Activated effector memory CD4-positive, alpha-beta T cell treated with Interleukin-2 at 50 U/mL for 16 hours (primary cell): ENCODE results near the gene TAF5L.
A peak's percentile ranks its signal among the peaks of the same experiment; 100 is the strongest.

Experiments used
- DNase-seq: peaks from one replicate; pipeline ENCODE4 v3.0.0-alpha.2; 2020

TAF5L gene

GRCh38 chr1:229625915-229626831 lies at the start of gene TAF5L, which contains the start of gene URB2:
Gene TAF5L, minus strand, starts transcription at chr1:229626122. Its CDS starts 11,640 bp downstream, at chr1:229614482.
Gene URB2, plus strand, starts transcription at chr1:229626247. Its CDS starts 1,387 bp downstream, at chr1:229627634.
- DNase-seq, result peak; percentile 79

GRCh38 chr1:229675396-229675795 lies 49.5 kb upstream of the TAF5L start:
- no peak for DNase-seq

DNA sequence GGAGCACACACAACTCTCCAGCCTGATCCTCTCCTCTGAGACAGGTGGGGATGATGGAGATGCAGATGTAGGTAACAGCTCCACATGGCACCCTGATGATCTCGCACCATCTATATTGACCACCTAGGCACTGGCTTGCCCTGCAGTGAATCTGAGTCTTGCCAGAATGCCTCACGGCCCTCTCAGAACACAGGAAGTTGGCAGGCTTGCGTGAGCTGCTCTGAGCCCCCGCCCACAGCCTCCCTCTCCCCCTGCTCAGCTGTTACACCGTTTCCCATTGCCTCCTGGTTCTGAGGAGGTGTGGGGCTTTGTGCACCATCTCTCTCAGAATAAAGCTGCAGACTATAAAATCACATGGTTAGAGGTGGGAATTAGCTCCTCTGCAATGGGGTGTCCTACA lies 48.1 kb upstream of the TAF5L start:
- DNase-seq, result no peak

GRCh38 chr1:229672246-229672645 lies 46.3 kb upstream of the TAF5L start:
- DNase-seq, result no peak

- DNase-seq, result no peak
Measured at GRCh38 chr1:229671310-229671709, 45.4 kb upstream of the TAF5L start.

GRCh38 chr1:229669333-229669732 lies 43.4 kb upstream of the TAF5L start:
- DNase-seq, result no peak

- DNase-seq, result no peak
Measured at GRCh38 chr1:229666585-229666984, 40.7 kb upstream of the TAF5L start.

DNA sequence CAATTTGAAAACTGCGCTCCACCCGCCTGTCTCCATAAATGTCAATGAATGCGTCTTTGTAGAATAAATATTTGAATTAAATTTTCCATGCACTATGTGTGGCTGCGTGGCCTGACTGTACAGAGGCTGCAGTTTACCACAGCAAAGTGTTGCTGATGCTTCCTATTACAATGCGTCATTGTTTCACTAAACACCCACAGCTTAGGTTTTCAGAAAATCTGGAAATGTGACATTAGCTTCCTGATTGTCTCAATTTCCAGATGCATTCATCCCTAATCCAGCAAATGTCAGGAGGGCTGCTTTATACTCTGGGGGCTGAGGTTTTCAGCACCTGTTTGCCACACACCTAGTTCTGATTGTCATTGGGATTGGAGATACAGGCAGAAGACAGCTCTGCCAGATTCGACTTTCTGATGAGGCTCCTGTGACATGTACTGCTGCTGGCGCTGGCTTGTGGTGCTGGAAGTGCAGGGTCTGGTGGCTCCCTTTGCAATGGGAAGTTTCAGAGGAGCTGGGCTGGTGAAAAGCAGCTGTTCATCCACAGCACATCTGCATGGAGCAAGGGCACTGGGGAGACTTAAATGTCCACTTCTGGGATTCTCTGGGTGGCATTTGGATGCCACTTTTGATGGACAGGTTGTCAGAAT lies 40.1 kb upstream of the TAF5L start:
- DNase-seq, result no peak

DNA sequence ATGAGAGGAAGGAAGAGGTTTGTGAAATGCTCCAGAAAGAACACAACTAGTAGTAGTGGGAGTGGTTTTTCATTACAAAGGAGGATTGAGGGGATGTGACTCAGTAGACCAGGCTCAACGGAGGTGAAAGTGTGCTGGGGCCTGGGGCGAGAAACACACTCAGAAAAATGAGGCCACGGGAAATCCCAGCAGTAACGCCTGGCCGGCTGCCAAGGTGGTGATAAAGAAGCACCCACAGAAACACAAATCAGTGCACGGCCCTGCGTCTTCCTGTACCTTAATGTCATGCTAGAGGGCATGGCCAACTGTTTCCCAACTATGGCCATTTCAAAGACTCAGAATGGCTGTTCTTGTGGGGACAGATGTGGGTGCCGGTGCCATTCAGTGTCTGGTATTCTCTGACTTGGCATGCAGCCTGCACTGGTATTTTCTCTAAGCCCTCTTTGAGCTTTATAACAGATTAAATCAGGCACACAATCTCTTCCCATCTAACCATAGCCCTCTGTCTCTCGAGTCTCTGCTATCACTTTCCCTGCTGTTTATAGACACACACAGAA lies 38.3 kb upstream of the TAF5L start:
- DNase-seq, result peak; percentile 61

- no peak for DNase-seq
Measured at GRCh38 chr1:229661897-229662296, 36.0 kb upstream of the TAF5L start.

DNA sequence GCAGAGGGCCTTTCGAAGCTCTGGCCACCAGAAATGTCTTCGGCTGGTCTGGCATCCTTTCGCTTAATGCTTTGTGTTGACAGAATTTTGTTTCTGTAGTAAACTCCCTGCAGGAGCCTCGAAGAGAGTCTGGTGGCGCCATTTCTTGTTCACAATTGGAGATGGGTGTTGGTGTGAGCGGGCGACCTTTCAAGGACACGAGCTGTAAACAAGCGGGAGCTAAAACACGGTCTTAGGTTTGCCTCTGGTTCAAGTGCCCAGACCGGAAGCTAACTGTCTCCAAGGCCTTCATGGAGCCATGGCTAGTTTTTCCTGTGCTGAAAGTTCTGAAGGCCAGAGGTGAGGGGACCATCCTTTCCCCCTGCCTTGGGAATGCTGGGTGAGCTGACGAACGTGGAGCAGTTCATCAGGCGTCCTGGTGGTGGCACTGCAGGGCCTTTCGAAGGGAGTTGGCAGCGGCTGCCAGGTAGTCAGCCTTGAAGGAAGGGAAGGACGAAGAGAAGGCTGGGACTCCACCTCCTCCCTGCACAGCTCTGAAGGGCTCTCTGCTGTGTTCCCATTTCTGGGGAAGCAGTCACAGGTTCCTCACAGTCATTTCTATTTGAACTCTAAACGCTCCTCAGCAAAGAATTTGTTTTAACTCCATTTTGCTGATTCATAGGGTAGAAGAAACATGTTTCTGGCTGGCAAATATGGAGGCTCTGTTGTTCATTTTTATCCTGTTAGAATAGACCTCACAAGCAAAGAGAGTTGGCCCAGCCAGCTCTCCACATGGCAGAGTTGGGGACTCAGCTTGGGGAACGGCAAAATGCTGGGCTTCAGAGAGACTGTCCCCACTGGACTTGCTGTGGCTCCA lies 35.3 kb upstream of the TAF5L start:
- peak; percentile 54 for DNase-seq

DNA sequence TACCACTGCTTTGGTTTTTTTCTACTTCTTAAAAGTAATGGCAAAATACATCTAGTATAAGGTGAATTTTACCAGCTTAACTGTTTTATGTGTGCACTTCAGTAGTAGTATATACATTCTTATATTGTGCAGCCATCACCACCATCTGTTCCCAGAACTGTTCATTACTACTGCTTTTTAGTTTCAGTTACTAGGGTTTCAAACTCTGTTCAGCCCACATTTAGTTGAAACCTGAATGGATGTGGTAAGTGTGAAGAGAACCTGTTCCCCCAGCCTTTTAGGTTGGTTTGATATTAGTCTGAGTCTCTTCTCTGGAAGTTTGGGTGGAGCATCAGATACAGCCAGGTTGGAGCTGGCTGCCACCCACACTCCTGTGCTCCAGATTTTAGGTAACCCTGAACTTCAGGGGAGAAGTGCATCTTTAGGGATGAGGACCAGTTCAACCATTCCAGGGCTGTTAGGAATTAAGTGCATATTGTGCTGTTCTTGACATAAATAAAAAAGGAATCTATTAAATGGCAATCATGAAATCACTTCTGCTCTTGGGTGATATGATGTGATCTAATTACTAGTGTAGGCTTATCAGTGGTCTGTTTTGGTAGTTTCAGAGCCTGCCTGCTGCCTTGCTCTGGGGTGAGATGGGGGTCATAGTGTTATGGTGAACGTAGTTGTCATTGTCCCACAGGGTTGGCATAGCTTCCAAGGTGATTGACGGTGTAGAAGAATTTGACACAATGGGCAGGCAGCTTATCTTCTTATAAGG lies 32.3 kb upstream of the TAF5L start:
- DNase-seq, result no peak

GRCh38 chr1:229655781-229656180 lies 29.9 kb upstream of the TAF5L start:
- DNase-seq, result no peak

- no peak for DNase-seq
Measured at GRCh38 chr1:229653420-229653819, 27.5 kb upstream of the TAF5L start.

- DNase-seq, result no peak
Measured at GRCh38 chr1:229651546-229651945, 25.6 kb upstream of the TAF5L start.

GRCh38 chr1:229650045-229650444 lies 24.1 kb upstream of the TAF5L start:
- no peak for DNase-seq

GRCh38 chr1:229648406-229648805 lies 22.5 kb upstream of the TAF5L start:
- DNase-seq, result no peak

DNA sequence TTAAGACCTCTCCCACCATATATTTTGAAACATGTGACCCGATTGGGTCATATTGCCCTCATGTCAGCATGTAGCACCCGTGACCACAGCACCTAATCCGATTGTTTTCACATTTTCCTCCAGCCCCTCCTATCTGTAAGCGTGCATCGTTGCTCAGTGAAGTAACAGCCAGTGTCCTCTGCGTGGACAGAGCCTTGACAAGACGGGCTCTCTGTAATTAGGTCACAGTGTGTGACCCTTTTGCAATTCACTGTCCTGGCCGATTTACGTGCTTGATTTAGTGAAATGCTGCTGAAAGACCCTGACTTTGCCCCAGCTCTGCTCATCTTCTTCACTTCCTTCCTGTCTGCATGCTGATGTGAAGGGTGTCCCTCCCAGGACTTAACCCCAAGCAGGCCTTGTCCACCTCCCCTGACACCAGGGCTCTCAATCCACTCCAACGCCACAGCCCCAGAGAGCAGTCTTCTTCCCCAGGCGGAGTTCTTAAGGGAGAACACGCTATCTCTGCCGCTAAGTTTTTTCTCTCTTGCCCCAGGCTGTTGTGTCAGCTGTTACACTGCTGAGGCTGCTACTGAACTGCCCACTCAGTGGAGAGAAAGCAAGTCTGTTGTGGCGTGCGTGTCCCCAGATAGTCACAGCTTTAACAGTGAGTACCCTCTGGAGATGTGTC lies 19.5 kb upstream of the TAF5L start:
- no peak for DNase-seq

DNA sequence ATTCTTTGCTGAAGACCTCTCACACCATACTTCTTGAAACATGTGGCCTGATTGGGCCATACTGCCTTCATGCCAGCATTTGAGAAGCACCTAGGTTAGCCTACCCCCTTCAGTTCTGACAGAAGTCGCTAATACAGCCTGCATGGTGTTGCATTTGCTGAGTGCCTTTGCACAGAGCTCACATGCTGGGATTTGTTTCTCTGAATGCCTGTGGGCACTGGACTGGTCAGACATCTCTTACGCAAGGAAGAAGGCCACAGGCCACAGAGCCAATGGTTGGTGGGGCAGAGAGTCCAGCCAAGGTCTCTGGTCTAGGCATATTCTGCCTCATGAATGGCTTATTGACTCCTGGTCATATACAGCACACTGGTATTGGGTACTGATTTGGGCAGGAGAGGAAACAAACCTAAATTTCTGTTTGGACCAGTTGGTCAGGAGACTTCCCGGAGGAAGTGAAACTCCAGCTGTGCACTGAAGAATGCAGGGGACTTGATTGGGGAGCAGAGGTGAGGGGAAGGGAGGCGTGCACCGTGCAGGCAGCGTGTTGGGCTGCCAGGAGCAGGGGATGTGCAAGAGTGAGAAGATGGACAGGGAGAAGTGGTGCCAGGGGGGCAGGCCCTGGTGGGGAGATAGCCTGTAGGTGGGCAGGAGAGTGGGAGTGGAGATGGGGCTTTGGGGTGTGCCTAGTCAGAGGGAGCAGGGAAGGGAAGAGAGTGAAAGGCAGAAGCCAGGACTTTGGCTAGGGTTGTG lies 18.2 kb upstream of the TAF5L start:
- no peak for DNase-seq

GRCh38 chr1:229642970-229643369 lies 17.0 kb upstream of the TAF5L start:
- no peak for DNase-seq

DNA sequence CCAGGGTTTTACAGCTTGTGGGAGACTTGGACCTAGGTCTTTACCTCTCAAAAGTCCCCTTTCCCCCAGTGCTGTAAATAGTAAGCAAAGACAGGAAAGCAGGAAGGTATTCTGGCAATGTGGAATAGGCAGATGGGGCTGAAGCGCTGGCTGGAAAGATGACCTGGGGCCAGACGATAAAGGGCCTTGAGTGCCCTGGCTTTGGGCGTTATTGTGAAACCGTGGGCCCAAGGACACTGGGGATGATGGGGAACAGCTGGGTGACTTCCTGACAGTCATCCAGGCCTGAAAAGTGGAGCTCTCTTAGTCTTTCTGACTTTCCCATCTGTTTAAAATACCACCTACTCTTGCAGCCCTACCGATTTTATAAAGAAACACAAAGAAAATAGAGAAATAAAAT lies 16.5 kb upstream of the TAF5L start:
- DNase-seq, result no peak
